K562 (cell line): ENCODE measurements around the gene PLS1.

Experiments
- CHD4 ChIP-seq: fragments of 200-600 bp; sonication (generic); IDR thresholded peaks from 3 replicates; pipeline ENCODE4 v1.6.1; 2012; ENCODE audit warnings: low read depth, mild to moderate bottlenecking, mixed read lengths, low read length, inconsistent platforms; ENCODE audit not compliant: insufficient read depth, insufficient replicate concordance, poor library complexity, severe bottlenecking
- SAFB2 ChIP-seq: fragments of 200-400 bp; formaldehyde crosslinking; IDR thresholded peaks from 2 replicates; pipeline ENCODE4 v1.6.1; 2018; ENCODE audit warnings: borderline replicate concordance, low read length, low read depth, moderate library complexity; ENCODE audit not compliant: severe bottlenecking
- SRSF9 ChIP-seq: fragments of 200-400 bp; formaldehyde crosslinking; IDR thresholded peaks from 2 replicates; pipeline ENCODE4 v1.6.1; 2017; ENCODE audit warnings: low read depth, low read length, borderline replicate concordance
- STAG1 ChIP-seq: sonication (generic); formaldehyde crosslinking; IDR thresholded peaks from 2 replicates; pipeline ENCODE4 v1.5.0; 2020; ENCODE audit warnings: missing genetic modification reagents, borderline replicate concordance
- ZNF57 ChIP-seq: fragments of 450-650 bp; formaldehyde crosslinking; IDR thresholded peaks from 2 replicates; pipeline ENCODE4 v1.4.0; 2020; ENCODE audit warnings: mild to moderate bottlenecking, moderate library complexity
- TF ChIP-seq, protein P1 (sequence below), 3 experiments: IDR thresholded peaks in 2 of 3; conservative IDR thresholded peaks in 1 of 3; 2 replicates each; pipeline ENCODE4 v1.5.1; 2011 to 2012; ENCODE audit warnings: low read length in 3 of 3, mild to moderate bottlenecking in 3 of 3, control low read depth in 2 of 3, improper control_type of control experiment in 1 of 3, inconsistent platforms in 1 of 3, low read depth in 1 of 3, mixed read lengths in 1 of 3, moderate library complexity in 1 of 3; ENCODE audit not compliant: insufficient read depth in 2 of 3

DNA sequence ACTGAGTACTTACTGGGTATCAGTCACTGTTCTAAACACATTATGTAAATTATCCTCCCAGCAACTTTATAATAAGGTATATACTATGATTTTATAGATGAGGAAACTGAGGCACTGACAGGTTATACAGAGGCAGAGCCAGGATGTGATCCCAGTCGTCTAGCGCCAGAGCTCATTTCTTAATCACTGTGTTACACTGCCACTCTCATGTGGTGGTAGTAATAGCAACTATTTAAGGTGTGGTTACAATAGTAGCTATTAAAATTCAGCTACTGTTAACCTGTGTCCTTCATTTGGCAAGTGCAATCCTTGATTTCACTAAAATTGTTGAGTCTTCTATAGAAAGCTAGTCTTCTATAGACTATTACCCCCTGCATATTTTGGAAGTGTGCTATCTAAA lies 84.5 kb downstream of the PLS1 start:
- TF ChIP-seq, protein P1, sequence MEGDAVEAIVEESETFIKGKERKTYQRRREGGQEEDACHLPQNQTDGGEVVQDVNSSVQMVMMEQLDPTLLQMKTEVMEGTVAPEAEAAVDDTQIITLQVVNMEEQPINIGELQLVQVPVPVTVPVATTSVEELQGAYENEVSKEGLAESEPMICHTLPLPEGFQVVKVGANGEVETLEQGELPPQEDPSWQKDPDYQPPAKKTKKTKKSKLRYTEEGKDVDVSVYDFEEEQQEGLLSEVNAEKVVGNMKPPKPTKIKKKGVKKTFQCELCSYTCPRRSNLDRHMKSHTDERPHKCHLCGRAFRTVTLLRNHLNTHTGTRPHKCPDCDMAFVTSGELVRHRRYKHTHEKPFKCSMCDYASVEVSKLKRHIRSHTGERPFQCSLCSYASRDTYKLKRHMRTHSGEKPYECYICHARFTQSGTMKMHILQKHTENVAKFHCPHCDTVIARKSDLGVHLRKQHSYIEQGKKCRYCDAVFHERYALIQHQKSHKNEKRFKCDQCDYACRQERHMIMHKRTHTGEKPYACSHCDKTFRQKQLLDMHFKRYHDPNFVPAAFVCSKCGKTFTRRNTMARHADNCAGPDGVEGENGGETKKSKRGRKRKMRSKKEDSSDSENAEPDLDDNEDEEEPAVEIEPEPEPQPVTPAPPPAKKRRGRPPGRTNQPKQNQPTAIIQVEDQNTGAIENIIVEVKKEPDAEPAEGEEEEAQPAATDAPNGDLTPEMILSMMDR (IDR thresholded peaks at IDR 0.05 in 2 of 3, conservative IDR thresholded peaks at IDR 0.05 in 1 of 3; ENCODE audit: insufficient read depth in 2 of 3, low read depth in 1 of 3, low read length in 3 of 3) = peak in 1 of 3 experiments; percentile 31; a peak in 1 of 6 replicates
- TF ChIP-seq ZNF57 (CRISPR knock-in tag) (no peak), SAFB2 (no peak), STAG1 (no peak), SRSF9 (no peak), CHD4 (no peak)
